Measurements from ENCODE around the gene PNPLA6. TPM values are rescaled to one million over a fixed set of nuclear protein-coding genes. Genes with fewer than 3 reads are reported as not detected.
"Not testable (repeated sequence)": the region's sequence is repeated elsewhere in the genome, so short reads cannot be mapped to it uniquely, and the experiment has no call there.

The PNPLA6 gene
- total RNA-seq, 2 experiments from 2014 or later = 130 to 152 TPM

DNA sequence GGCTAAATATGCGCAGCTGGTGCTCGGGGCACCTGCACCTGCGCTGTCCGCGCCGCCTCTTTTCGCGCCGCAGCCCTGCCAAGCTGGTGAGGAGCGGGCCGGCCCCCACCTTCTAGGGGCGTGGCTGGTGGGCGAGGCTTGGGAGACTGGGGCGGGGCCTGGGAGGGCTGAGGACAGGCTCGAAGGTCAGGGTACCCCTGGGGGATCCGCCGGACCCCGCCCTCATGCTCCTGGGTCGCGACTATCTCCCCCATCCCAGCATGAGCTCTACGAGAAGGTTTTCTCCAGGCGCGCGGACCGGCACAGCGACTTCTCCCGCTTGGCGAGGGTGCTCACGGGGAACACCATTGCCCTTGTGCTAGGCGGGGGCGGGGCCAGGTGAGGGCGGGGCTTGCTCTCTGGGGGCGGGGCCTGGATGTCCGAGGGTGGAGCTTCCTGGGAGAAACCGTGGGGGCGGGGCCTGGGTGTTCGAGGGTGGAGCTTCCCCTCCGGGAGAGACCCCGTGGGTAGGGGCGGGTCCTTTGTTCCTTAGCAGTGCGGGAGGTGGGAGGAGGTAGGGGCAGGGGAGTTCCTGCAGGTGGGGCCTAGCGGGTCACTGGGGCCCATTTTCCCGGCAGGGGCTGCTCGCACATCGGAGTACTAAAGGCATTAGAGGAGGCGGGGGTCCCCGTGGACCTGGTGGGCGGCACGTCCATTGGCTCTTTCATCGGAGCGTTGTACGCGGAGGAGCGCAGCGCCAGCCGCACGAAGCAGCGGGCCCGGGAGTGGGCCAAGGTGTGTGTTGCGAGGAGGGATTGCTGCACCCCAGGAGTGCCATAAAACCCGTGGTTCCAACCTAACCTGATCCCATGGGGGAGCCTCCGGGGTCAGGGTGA is 19.7 kb downstream of the PNPLA6 start:
- ChIA-PET CTCF (interaction anchor here (1.2 kb wide), 1 partner anchor 13 kb away, joined by 5 read pairs; no protein-coding TSS in a partner anchor), POLR2A (no interaction called here)
- Mint-ChIP-seq H3K27me3 (no peaks in the 10 kb centered on the region), H3K4me3 (no peak overlapping the region), H3K4me1 (peaks cover 7% of the 10 kb centered on the region), H3K27ac (no peak overlapping the region), H3K9me3 (no peaks in the 10 kb centered on the region), H3K36me3 (ENCODE audit: low read depth) (peaks cover 70% of the 10 kb centered on the region)
- DNase-seq = peak; percentile 26

DNA sequence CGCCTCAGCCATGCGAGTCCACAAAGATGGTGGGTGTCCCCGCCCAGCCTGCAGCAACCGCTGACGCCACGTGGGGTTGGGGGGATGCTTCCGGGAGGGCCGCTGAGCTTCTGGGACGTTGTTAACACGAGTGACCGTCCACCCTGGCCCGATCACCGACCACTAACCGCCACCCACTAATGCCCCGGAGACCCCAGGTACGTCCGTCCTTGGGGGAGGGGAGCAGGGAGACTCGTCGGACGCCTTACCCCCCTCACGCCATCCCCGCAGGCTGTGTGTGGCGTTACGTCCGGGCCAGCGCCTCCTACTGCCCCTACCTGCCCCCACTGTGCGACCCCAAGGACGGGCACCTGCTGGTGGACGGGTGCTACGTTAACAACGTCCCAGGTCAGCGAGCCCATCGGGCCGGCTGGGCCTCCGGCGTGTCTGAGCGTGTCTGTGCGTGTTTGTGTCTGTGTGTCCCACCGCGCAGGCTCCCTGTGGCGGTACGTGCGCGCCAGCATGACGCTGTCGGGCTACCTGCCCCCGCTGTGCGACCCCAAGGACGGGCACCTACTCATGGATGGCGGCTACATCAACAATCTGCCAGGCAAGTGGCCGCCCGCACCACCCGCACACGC is 21.3 kb downstream of the PNPLA6 start:
- Mint-ChIP-seq H3K36me3 (ENCODE audit: low read depth) (peaks cover 63% of the 10 kb centered on the region), H3K27ac (no peak overlapping the region), H3K4me3 (no peak overlapping the region), H3K4me1 (peaks cover 7% of the 10 kb centered on the region), H3K9me3 (no peaks in the 10 kb centered on the region), H3K27me3 (no peaks in the 10 kb centered on the region)
- ChIA-PET CTCF (no interaction called here), POLR2A (no interaction called here)
- no peak for DNase-seq

DNA sequence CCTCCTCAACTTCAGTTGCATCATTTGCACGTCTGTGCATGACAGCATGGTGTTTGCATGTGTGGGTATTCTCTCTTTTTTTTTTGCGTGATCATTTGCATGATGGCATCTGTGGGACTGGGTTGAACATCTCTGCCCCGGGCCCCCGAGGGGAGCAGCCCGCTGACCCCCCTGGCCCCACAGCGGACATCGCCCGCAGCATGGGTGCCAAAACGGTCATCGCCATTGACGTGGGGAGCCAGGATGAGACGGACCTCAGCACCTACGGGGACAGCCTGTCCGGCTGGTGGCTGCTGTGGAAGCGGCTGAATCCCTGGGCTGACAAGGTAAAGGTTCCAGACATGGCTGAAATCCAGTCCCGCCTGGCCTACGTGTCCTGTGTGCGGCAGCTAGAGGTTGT is 23.1 kb downstream of the PNPLA6 start:
- no peak for DNase-seq
- H3K4me1 Mint-ChIP-seq = peaks cover 3% of the 10 kb centered on the region
- no peaks in the 10 kb centered on the region for H3K27me3 Mint-ChIP-seq
- CTCF ChIA-PET = interaction anchor here (1.4 to 1.8 kb wide), 2 partner anchors 10 to 11 kb away, joined by 6 to 10 read pairs; no protein-coding TSS in a partner anchor
- no peak overlapping the region for H3K27ac Mint-ChIP-seq
- POLR2A ChIA-PET = no interaction called here
- H3K36me3 Mint-ChIP-seq (ENCODE audit: low read depth) = peaks cover 60% of the 10 kb centered on the region
- H3K4me3 Mint-ChIP-seq = no peak overlapping the region
- H3K9me3 Mint-ChIP-seq = no peaks in the 10 kb centered on the region

DNA sequence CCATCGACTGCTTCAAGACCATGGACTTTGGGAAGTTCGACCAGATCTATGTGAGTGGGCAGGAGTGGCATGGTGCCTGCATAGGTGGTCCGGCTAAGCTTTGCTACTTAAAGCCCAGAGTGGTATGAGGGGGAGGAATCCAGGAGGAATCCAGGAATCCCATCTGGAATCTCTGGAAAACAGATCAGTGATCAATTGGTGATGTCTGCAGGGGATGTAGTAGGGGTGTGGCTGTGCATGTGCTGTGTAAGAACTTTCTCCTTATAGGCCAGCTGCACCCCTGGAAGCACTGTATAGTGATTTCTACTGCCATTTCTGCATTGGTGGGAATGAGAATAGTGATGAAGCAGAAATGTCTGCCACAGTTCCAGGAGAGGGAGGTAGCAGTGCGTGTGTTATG is 23.6 kb downstream of the PNPLA6 start:
- H3K9me3 Mint-ChIP-seq = no peaks in the 10 kb centered on the region
- DNase-seq = no peak
- H3K27me3 Mint-ChIP-seq = no peaks in the 10 kb centered on the region
- CTCF ChIA-PET = interaction anchor here (1.8 kb wide), 1 partner anchor 10 kb away, joined by 10 read pairs; no protein-coding TSS in a partner anchor
- peaks cover 3% of the 10 kb centered on the region for H3K4me1 Mint-ChIP-seq
- peaks cover 59% of the 10 kb centered on the region for H3K36me3 Mint-ChIP-seq (ENCODE audit: low read depth)
- POLR2A ChIA-PET = interaction anchor here (1.2 kb wide), 1 partner anchor 9 kb away, joined by 3 read pairs; no protein-coding TSS in a partner anchor
- no peak overlapping the region for H3K27ac Mint-ChIP-seq
- H3K4me3 Mint-ChIP-seq = no peak overlapping the region

DNA sequence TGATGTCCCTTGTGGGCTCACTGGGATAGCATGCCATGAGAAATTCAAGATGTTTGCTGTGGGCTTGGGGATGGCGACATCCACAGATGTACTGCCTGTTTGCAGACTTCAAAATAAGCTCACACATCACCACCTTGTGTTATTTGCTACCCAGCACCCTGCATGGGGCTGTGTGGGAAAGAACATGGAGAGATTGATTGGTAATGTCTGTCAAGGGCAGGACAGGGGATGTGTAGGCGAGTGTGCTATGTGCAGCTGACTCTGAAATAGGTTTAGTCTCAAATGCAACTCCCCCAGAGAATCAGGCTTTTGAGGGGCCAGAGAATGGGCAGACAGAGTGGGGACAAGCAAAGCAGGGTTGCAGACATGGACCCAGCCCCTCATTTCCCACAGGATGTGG is 24.7 kb downstream of the PNPLA6 start:
- POLR2A ChIA-PET = interaction anchor here (1.0 to 1.2 kb wide), 2 partner anchors 8 to 10 kb away, joined by 3 to 5 read pairs; no protein-coding TSS in a partner anchor
- H3K27ac Mint-ChIP-seq = no peak overlapping the region
- DNase-seq = no peak

DNA sequence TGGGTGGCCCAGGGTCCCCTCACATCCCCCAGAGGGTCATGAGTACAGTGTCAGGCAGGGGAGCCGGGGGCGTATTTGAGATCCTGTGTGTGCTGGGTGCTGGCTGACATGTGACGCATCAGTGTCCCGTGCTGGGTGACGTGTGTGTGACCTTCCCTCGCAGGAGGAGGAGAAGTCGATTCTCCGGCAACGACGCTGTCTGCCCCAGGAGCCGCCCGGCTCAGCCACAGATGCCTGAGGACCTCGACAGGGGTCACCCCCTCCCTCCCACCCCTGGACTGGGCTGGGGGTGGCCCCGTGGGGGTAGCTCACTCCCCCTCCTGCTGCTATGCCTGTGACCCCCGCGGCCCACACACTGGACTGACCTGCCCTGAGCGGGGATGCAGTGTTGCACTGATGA is 25.8 kb downstream of the PNPLA6 start:
- CTCF ChIA-PET = no interaction called here

More for the DNA sequence above, 24.7 kb downstream of the PNPLA6 start:
- Mint-ChIP-seq H3K27me3 (no peaks in the 10 kb centered on the region), H3K4me1 (peaks cover 3% of the 10 kb centered on the region), H3K9me3 (no peaks in the 10 kb centered on the region), H3K36me3 (ENCODE audit: low read depth) (peaks cover 53% of the 10 kb centered on the region), H3K4me3 (no peak overlapping the region)
- CTCF ChIA-PET = interaction anchor here (1.8 kb wide), 1 partner anchor 9 kb away, joined by 10 read pairs; no protein-coding TSS in a partner anchor

DNA sequence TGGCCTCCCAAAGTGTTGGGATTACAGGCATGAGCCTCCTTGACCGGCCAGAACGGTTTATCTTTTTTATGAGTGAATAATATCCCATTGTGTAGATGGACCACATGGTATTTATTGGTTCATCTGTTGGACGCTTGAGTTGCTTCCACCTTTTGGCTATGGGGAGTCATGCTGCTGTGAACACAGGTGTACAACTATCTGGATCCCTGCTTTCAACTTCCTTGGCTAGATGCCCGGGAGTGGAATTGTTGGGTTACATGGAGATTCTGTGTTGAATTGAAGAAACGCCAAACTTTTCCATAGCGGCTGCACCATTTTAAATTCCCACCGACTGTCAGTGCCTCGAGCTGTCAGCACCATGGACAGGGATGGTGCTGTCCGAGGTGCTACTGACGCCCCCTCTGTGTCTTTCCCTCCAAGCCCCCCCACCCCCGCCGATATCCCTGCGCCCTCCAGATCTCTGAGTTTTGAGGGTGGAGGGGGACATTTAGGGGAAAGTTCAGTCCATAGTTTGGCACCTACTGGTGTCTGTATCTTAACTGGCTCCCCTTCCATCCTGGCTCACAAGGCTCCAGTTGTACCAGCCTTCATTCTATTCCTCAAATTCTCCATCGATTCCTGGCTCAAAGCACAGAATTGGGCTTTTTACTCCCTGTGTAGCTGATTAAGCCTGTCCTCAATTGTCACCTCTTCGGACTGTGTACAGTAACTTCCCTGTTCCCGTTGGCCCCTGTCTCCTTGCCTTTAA is 27.3 kb downstream of the PNPLA6 start:
- Mint-ChIP-seq H3K27me3 (no peaks in the 10 kb centered on the region), H3K36me3 (ENCODE audit: low read depth) (peaks cover 33% of the 10 kb centered on the region), H3K27ac (no peak overlapping the region), H3K4me3 (no peak overlapping the region), H3K4me1 (peaks cover 3% of the 10 kb centered on the region), H3K9me3 (no peaks in the 10 kb centered on the region)
- POLR2A ChIA-PET = no interaction called here
- no peak for DNase-seq
- CTCF ChIA-PET = interaction anchor here (0.6 kb wide), 1 partner anchor 40 kb away, joined by 3 read pairs; no protein-coding TSS in a partner anchor

More for the DNA sequence above, 25.8 kb downstream of the PNPLA6 start:
- Mint-ChIP-seq H3K4me3 (no peak overlapping the region), H3K4me1 (peaks cover 3% of the 10 kb centered on the region), H3K27me3 (no peaks in the 10 kb centered on the region), H3K27ac (no peak overlapping the region), H3K36me3 (ENCODE audit: low read depth) (peaks cover 44% of the 10 kb centered on the region), H3K9me3 (no peaks in the 10 kb centered on the region)
- DNase-seq = no peak
- POLR2A ChIA-PET = no interaction called here

DNA sequence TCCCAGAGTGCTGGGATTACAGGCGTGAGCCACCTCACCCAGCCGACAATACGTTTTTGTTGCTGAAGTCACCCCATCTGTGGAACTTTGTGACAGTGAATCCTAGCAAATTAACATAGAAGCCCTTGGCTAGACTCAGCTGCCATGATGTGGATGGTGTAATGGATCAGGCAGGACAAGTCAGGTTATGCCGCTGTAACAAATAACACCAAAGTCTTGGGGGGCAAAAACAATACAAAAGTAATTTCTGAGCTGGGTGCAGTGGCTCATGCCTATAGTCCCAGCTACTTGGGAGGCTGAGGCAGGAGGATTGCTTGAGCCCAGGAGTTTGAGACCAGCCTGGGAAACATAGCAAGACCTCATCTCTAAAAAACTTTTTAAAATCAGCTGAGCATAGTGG is 29.3 kb downstream of the PNPLA6 start:
- Mint-ChIP-seq H3K27ac (no peak overlapping the region), H3K36me3 (ENCODE audit: low read depth) (peaks cover 15% of the 10 kb centered on the region), H3K9me3 (no peaks in the 10 kb centered on the region), H3K4me1 (peaks cover 5% of the 10 kb centered on the region), H3K4me3 (no peak overlapping the region), H3K27me3 (no peaks in the 10 kb centered on the region)
- POLR2A ChIA-PET = no interaction called here
- CTCF ChIA-PET = interaction anchor here (0.8 kb wide), 1 partner anchor 234 kb away, joined by 3 read pairs; no protein-coding TSS in a partner anchor
- DNase-seq = no peak

DNA sequence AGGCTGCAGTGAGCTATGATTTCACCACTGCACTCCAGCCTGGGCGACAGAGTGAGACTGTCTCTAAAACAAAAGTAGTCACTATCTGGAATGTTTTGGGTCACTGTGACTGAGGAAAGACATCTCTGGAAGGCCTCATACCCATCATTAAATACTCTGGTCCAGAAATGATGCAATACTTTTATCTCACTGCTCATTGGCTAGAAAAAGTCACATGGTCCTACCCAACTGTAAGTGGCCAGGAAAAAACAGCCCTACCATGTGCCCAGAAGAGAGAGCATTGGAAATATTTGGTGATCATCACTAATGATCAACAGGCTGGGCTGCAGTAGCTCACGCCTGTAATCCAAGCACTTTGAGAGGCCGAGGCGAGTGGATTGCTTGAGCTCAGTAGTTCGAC is 29.8 kb downstream of the PNPLA6 start:
- no peaks in the 10 kb centered on the region for H3K27me3 Mint-ChIP-seq
- DNase-seq = no peak
- no peak overlapping the region for H3K4me3 Mint-ChIP-seq
- CTCF ChIA-PET = interaction anchor here (0.8 kb wide), 1 partner anchor 234 kb away, joined by 3 read pairs; no protein-coding TSS in a partner anchor
- no peak overlapping the region for H3K27ac Mint-ChIP-seq
- no peaks in the 10 kb centered on the region for H3K9me3 Mint-ChIP-seq
- peaks cover 3% of the 10 kb centered on the region for H3K4me1 Mint-ChIP-seq
- H3K36me3 Mint-ChIP-seq (ENCODE audit: low read depth) = peaks cover 12% of the 10 kb centered on the region
- POLR2A ChIA-PET = no interaction called here

DNA sequence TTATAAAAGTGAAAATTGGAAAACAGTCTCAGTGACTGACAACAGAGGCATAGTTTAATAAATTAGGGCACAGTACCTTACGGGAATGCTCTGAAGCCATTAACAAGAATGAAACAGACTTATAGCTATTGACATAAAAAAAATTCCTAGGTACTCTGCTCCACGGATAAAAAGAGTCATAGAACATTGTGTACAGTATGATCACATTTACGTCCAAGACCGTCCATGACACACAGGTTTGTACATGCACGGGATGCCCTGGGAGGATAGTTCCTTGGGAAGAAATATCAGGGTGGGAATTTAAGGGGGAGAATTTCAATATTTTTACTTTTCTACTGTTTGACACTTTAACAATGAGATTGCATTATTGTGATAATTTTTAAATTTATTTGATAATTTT is 35.2 kb downstream of the PNPLA6 start:
- H3K4me3 Mint-ChIP-seq = no peak overlapping the region
- H3K4me1 Mint-ChIP-seq = peaks cover 2% of the 10 kb centered on the region
- ChIA-PET CTCF (interaction anchor here (1.0 kb wide), 1 partner anchor 110 kb away, joined by 3 read pairs; the partner anchor contains the start of gene TRAPPC5), POLR2A (no interaction called here)
- no peak for DNase-seq
- no peaks in the 10 kb centered on the region for H3K9me3 Mint-ChIP-seq
- H3K36me3 Mint-ChIP-seq (ENCODE audit: low read depth) = no peaks in the 10 kb centered on the region
- no peak overlapping the region for H3K27ac Mint-ChIP-seq
- H3K27me3 Mint-ChIP-seq = peaks cover 3% of the 10 kb centered on the region

DNA sequence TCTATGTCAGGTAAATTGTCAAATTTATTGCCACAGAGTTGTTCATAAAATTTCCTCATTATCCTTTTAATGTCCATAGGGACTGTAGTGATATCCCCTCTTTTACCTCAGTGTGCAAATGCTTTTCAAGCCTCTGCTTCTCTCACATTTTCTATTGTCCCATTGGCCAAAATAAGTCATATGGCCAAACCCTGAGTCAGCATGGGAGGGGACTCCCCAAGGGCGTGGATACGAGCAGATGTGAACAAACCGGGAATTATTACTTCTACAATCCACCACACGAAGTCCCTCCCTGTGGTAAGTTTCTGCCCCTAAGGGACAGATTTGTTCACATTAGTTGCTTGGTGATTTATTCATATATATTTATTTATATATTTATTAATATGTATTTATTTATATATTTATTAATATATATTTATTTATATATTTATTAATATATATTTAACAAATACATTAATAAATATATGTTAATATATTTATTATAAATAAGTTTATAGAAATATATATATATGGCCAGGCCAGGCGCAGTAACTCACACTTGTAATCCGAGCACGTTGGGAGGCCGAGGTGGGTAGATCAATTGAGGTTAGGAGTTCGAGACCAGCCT is 40.0 kb downstream of the PNPLA6 start:
- CTCF ChIA-PET = no interaction called here

DNA sequence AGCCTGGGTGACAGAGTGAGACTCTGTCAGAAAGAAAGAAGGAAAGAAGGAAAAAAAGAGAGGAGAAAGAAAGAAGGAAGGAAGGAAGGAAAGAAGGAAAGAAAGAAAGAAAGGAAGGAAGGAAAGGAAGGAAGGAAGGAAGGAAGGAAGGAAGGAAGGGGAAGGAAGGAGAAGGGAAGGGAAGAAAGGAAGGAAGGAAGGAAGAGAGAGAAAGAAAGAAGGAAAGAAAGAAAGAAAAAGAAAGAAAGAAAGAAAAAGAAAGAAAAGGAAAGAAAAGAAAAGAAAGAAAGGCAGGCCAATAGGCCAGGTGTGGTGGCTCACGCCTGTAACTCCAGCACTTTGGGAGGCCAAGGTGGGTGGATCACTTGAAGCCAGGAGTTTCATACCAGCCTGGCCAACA is 41.9 kb downstream of the PNPLA6 start:
- H3K4me3 Mint-ChIP-seq, CTCF ChIA-PET: not testable (repeated sequence)

More for the DNA sequence above, 40.0 kb downstream of the PNPLA6 start:
- no peaks in the 10 kb centered on the region for H3K9me3 Mint-ChIP-seq
- H3K36me3 Mint-ChIP-seq (ENCODE audit: low read depth) = no peaks in the 10 kb centered on the region
- POLR2A ChIA-PET = no interaction called here
- H3K4me1 Mint-ChIP-seq = no peaks in the 10 kb centered on the region
- H3K27ac Mint-ChIP-seq = no peak overlapping the region
- DNase-seq = no peak
- H3K4me3 Mint-ChIP-seq = no peak overlapping the region
- peaks cover 7% of the 10 kb centered on the region for H3K27me3 Mint-ChIP-seq

More for the DNA sequence above, 41.9 kb downstream of the PNPLA6 start:
- DNase-seq; H3K27ac Mint-ChIP-seq; POLR2A ChIA-PET; H3K9me3 Mint-ChIP-seq; H3K27me3 Mint-ChIP-seq; H3K36me3 Mint-ChIP-seq (ENCODE audit: low read depth); H3K4me1 Mint-ChIP-seq: not testable (repeated sequence)

Data from activated CD4-positive, alpha-beta memory T cell treated with anti-CD3 and anti-CD28 coated beads, Interleukin-2, amount 10 ng/mL, durations not matched to agents 7 days and 5 days (primary cell).